ENCODE measurements around the gene ITGB5. TPM values are rescaled to one million over a fixed set of nuclear protein-coding genes. Genes with fewer than 3 reads are reported as not detected.

ITGB5 gene
- total and polyA plus RNA-seq, 2 experiments from 2014 or later, result 33.9 to 383 TPM

DNA sequence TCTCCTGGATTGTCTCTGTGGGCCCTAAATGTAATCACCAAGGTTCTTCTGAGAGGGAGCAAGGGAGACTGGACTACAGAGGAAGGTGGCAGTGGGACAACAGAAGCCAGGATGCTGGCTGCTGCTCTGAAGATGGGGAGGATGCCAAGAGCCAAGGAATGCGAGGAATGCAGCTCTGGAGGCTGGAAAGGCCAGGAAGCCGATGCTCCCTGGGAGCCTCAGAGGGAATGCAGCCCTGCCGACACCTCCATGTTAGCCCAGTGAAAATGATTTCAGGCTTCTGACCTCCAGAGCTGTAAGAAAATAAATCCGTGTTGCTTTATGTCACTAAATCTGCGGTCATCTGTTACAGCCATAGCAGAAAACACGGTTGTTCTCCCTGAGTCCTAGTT is 112.8 kb downstream of the ITGB5 start:
- Histone ChIP-seq H3K4me3 (0 out of 2 replicates have a peak overlapping the region, but pooled peaks have one; percentile 26), H3K27me3 (replicated peaks; ENCODE audit: insufficient read depth) (no peaks in the 10 kb centered on the region), H2AFZ (0 out of 2 replicates have a peak overlapping the region, but pooled peaks have one; percentile 1), H4K20me1 (ENCODE audit: insufficient read depth) (no peaks in the 10 kb centered on the region), H3K27ac (peak overlapping the region; percentile 60), H3F3A (ENCODE audit: insufficient read depth) (peaks cover 32% of the 10 kb centered on the region), H3K79me2 (ENCODE audit: insufficient read depth) (peaks cover 23% of the 10 kb centered on the region), H3K4me2 (ENCODE audit: unreplicated experiment) (peak overlapping the region; percentile 67), H3K9me3 (ENCODE audit: low read depth) (no peaks in the 10 kb centered on the region), H3K36me3 (ENCODE audit: low read depth) (0 out of 2 replicates have a peak, but pooled peaks cover 6% of the 10 kb centered on the region), H3K4me1 (ENCODE audit: insufficient read depth) (peaks cover 29% of the 10 kb centered on the region), H3K9me2 (ENCODE audit: insufficient read depth) (no peaks in the 10 kb centered on the region), H3K9ac (peak overlapping the region; percentile 44)
- in situ Hi-C loops (cut with MboI), result no loop called here
- WGBS, 2 experiments (ENCODE audit: low coverage in 1 of 2, low lambda C conversion rate in 2 of 2, missing lambda C conversion rate in 2 of 2), result 12 to 16% methylated on average over 6 of the region's 6 CpGs
- DNase-seq, result peak; percentile 77
- TF ChIP-seq EZH2phosphoT487 (IDR thresholded peaks at IDR 0.05; ENCODE audit: insufficient read depth, low read depth) (no peak), EZH2 (IDR thresholded peaks at IDR 0.05; ENCODE audit: insufficient read depth, poor library complexity, severe bottlenecking) (no peak)

DNA sequence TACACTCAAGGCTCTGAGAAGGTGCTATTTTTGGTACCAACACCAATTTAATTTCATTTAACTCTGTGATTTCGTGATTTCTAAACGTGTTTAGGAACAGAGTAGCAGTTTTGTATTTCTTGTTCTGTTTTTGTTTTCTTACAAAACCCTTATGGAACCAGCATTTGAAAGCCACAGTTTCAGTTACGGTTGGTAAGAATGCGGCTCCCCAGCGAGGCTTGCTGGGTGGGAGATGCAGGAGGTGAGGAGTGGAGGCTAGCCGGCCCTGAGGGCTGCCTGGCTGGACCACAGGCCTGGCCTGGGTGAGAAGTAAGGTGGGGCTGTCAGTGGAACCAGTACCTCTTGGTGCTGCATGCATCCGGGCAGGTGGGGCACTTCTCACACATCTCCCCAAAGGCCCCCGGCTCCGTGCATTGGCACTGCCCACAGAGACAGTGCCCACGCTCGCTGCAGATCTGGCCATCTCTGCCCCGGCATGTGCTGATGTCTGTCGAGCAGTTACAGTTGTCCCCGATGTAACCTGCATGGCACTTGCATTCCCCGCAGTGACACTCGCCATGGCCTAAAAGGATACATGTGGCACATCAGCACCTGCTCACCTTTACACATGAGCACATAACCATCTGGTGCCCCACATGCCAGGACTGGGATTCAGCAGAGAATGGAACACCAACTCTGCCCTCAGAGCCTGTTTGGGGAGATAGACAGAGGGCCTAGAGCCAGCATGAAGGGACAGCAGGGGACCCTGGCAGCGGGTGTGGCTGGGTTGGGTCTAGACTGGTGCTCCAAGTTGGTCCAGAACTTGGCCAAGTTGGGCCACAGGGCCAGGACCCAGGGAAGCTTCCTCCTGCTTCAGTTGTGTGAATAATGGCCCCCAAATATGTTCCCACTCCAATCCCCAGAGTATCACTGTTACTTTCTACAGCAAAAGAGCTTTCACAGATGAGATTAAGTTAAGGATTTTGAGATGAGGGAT is 113.5 kb downstream of the ITGB5 start:
- in situ Hi-C loops (cut with MboI), result no loop called here
- TF ChIP-seq EZH2phosphoT487 (IDR thresholded peaks at IDR 0.05; ENCODE audit: insufficient read depth, low read depth) (no peak), EZH2 (IDR thresholded peaks at IDR 0.05; ENCODE audit: insufficient read depth, poor library complexity, severe bottlenecking) (no peak)
- Histone ChIP-seq H3K4me2 (ENCODE audit: unreplicated experiment) (peak overlapping the region; percentile 67), H3K27me3 (replicated peaks; ENCODE audit: insufficient read depth) (no peaks in the 10 kb centered on the region), H3K27ac (peak overlapping the region; percentile 60), H3K36me3 (ENCODE audit: low read depth) (peaks cover 10% of the 10 kb centered on the region; the same call in 1 of the 2 replicates), H4K20me1 (ENCODE audit: insufficient read depth) (no peaks in the 10 kb centered on the region), H3K9ac (peak overlapping the region; percentile 44; the same call in 1 of the 2 replicates), H3K4me1 (ENCODE audit: insufficient read depth) (peaks cover 29% of the 10 kb centered on the region), H3F3A (ENCODE audit: insufficient read depth) (peaks cover 32% of the 10 kb centered on the region), H3K9me2 (ENCODE audit: insufficient read depth) (no peaks in the 10 kb centered on the region), H3K9me3 (ENCODE audit: low read depth) (no peaks in the 10 kb centered on the region), H3K4me3 (no peak overlapping the region), H2AFZ (0 out of 2 replicates have a peak overlapping the region, but pooled peaks have one; percentile 1), H3K79me2 (ENCODE audit: insufficient read depth) (peaks cover 23% of the 10 kb centered on the region)
- WGBS, 2 experiments (ENCODE audit: low coverage in 1 of 2, low lambda C conversion rate in 2 of 2, missing lambda C conversion rate in 2 of 2), result 93 to 95% methylated on average over 17 of the region's 17 CpGs
- no peak for DNase-seq

DNA sequence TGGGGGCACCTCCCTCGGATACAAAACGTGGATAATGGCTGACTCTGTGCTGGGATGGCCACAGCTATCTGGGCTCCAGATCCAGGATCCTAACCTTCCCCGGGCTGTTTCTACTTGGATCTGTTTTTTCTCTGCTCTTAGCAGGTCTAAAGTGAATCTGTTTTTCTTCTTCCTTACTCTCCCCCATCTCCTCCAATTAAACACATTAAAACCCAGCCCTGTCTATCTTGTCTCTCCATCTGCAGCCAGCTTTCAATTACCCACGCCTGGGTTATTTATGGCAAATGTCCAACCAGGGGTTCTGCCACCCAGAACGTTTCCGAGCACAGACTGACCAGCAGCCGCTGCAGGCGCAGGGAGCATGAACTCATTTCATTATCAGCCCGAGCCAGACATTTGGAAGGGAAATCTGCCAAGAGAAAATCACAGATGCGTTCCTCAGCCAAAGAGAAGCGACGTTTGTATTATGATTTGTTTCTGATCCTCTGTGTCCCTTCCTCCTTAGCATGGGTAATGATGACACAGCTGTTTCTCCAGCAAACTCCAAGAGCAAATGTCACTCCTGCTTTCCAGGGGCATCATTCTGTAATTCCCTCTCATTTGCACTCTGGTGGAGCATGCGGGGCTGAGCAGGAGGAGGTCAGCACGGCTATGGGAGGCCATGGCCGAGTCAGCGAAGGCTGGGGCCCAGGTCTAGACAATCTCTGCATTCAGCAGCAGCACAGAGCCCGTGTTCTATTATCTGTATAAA is 114.9 kb downstream of the ITGB5 start:
- H3K9ac ChIP-seq, result peak overlapping the region; percentile 41
- TF ChIP-seq EZH2 (IDR thresholded peaks at IDR 0.05; ENCODE audit: insufficient read depth, poor library complexity, severe bottlenecking) (no peak), EZH2phosphoT487 (IDR thresholded peaks at IDR 0.05; ENCODE audit: insufficient read depth, low read depth) (no peak)
- H2AFZ ChIP-seq, result no peak overlapping the region

DNA sequence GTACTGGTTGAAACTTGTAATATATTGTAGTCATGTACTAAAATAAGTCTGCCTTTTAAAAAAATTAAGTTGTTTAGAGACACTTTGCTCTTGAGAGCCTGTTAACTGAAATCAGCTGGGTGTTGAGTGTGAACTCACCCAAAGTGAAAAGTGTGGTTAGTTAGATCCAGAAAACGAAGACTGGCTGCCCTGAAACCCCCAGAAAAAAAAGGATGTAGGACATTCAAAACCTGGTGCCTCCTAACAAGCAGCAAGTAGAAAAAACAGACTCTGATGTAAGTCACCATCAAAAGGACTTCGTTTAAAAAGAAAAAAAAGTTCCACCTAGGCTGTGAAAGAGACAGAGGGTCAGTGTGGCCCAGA is 116.1 kb downstream of the ITGB5 start:
- peaks cover 29% of the 10 kb centered on the region for H3K4me1 ChIP-seq (ENCODE audit: insufficient read depth)
- no peak overlapping the region for H3K4me2 ChIP-seq (ENCODE audit: unreplicated experiment)
- TF ChIP-seq EZH2phosphoT487 (IDR thresholded peaks at IDR 0.05; ENCODE audit: insufficient read depth, low read depth), result no peak
- TF ChIP-seq EZH2 (IDR thresholded peaks at IDR 0.05; ENCODE audit: insufficient read depth, poor library complexity, severe bottlenecking), result no peak

More for the DNA sequence above, 114.9 kb downstream of the ITGB5 start:
- in situ Hi-C loops (cut with MboI), result no loop called here
- H3F3A ChIP-seq (ENCODE audit: insufficient read depth), result peaks cover 32% of the 10 kb centered on the region
- DNase-seq, result peak; percentile 65
- peaks cover 29% of the 10 kb centered on the region for H3K4me1 ChIP-seq (ENCODE audit: insufficient read depth)
- H4K20me1 ChIP-seq (ENCODE audit: insufficient read depth), result no peaks in the 10 kb centered on the region
- 18 to 19% methylated on average over 17 of the region's 17 CpGs for WGBS, 2 experiments (ENCODE audit: low coverage in 1 of 2, low lambda C conversion rate in 2 of 2, missing lambda C conversion rate in 2 of 2)
- H3K9me2 ChIP-seq (ENCODE audit: insufficient read depth), result no peaks in the 10 kb centered on the region
- H3K4me2 ChIP-seq (ENCODE audit: unreplicated experiment), result peak overlapping the region; percentile 67
- H3K27me3 ChIP-seq (replicated peaks; ENCODE audit: insufficient read depth), result no peaks in the 10 kb centered on the region
- H3K9me3 ChIP-seq (ENCODE audit: low read depth), result no peaks in the 10 kb centered on the region
- H3K27ac ChIP-seq, result peak overlapping the region; percentile 66
- peaks cover 17% of the 10 kb centered on the region for H3K79me2 ChIP-seq (ENCODE audit: insufficient read depth)
- H3K4me3 ChIP-seq, result no peak overlapping the region
- peaks cover 16% of the 10 kb centered on the region; the same call in 1 of the 2 replicates for H3K36me3 ChIP-seq (ENCODE audit: low read depth)

More for the DNA sequence above, 116.1 kb downstream of the ITGB5 start:
- Histone ChIP-seq H3K9ac (no peak overlapping the region), H2AFZ (no peak overlapping the region), H4K20me1 (ENCODE audit: insufficient read depth) (no peaks in the 10 kb centered on the region), H3K9me3 (ENCODE audit: low read depth) (no peaks in the 10 kb centered on the region), H3K9me2 (ENCODE audit: insufficient read depth) (no peaks in the 10 kb centered on the region), H3K4me3 (no peak overlapping the region), H3K27ac (no peak overlapping the region), H3K27me3 (replicated peaks; ENCODE audit: insufficient read depth) (no peaks in the 10 kb centered on the region), H3K79me2 (ENCODE audit: insufficient read depth) (peaks cover 5% of the 10 kb centered on the region; the same call in 1 of the 2 replicates), H3K36me3 (ENCODE audit: low read depth) (peaks cover 21% of the 10 kb centered on the region; the same call in 1 of the 2 replicates), H3F3A (ENCODE audit: insufficient read depth) (peaks cover 32% of the 10 kb centered on the region)
- 92% methylated on average over 2 of the region's 2 CpGs for WGBS, 2 experiments (ENCODE audit: low coverage in 1 of 2, low lambda C conversion rate in 2 of 2, missing lambda C conversion rate in 2 of 2)
- no peak for DNase-seq
- in situ Hi-C loops (cut with MboI), result no loop called here
